ENCODE results near the gene TM7SF3. TPM values are rescaled to one million over a fixed set of nuclear protein-coding genes. Genes with fewer than 3 reads are reported as not detected.

Gene TM7SF3
- total and polyA plus RNA-seq, 2 donors (not counting 3 experiments of a cell fraction or from before 2014, with no cell fraction given) = 54.8 to 70.7 TPM

- Histone ChIP-seq H3K4me3 (replicated peaks in 1 of 3; ENCODE audit: insufficient read depth in 1 of 3, low read depth in 1 of 3, low read length in 3 of 3) (no peak overlapping the region), H2AFZ (ENCODE audit: low read depth, low read length) (no peak overlapping the region), H3K4me1 (ENCODE audit: control insufficient read depth, extremely low read depth, insufficient read depth, low read length) (no peaks in the 10 kb centered on the region), H3K9ac (replicated peaks; ENCODE audit: extremely low read depth, insufficient read depth, low read length) (no peak overlapping the region), H4K20me1 (replicated peaks; ENCODE audit: control insufficient read depth, extremely low read depth, insufficient read depth, low read length) (no peaks in the 10 kb centered on the region), H3K27ac (ENCODE audit: insufficient read depth, low read depth, low read length) (no peak overlapping the region), H3K9me1 (replicated peaks; ENCODE audit: control insufficient read depth, extremely low read depth, insufficient read depth, low read length) (no peaks in the 10 kb centered on the region), H3K79me2 (ENCODE audit: control insufficient read depth, insufficient read depth, low read length) (no peaks in the 10 kb centered on the region), H3K4me2 (ENCODE audit: insufficient read depth, low read length) (no peak overlapping the region), H3K36me3 (ENCODE audit: control insufficient read depth in 2 of 2, extremely low read depth in 1 of 2, insufficient read depth in 2 of 2, low read length in 2 of 2) (peaks cover 0 to 3% of the 10 kb centered on the region in 2 experiments), H3K9me3 (replicated peaks; ENCODE audit: control insufficient read depth, insufficient read depth, low read length) (no peaks in the 10 kb centered on the region), H3K27me3 (ENCODE audit: control insufficient read depth in 2 of 2, insufficient read depth in 2 of 2, low read length in 2 of 2) (no peaks in the 10 kb centered on the region)
- DNase-seq (ENCODE audit: low read depth, low spot score) (no peak), FAIRE-seq (no peak)
- TF ChIP-seq POLR2A (IDR thresholded peaks at IDR 0.05; ENCODE audit: low read depth, low read length) (no peak), JUN (IDR thresholded peaks at IDR 0.05; ENCODE audit: borderline replicate concordance, insufficient read depth, insufficient read length, low read depth) (no peak), GATA2 (IDR thresholded peaks at IDR 0.05; ENCODE audit: insufficient read depth, insufficient read length, low read depth, low read length) (no peak), FOS (IDR thresholded peaks at IDR 0.05; ENCODE audit: borderline replicate concordance, insufficient read depth, low read length) (no peak), POLR2AphosphoS5 (IDR thresholded peaks at IDR 0.05; ENCODE audit: insufficient read depth, low read depth, low read length) (no peak), MYC (IDR thresholded peaks at IDR 0.05; ENCODE audit: low read depth, low read length) (no peak)
- TF ChIP-seq, protein P1, sequence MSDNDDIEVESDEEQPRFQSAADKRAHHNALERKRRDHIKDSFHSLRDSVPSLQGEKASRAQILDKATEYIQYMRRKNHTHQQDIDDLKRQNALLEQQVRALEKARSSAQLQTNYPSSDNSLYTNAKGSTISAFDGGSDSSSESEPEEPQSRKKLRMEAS (IDR thresholded peaks at IDR 0.05; ENCODE audit: insufficient read depth, insufficient read length) = no peak
- TF ChIP-seq, protein P2, sequence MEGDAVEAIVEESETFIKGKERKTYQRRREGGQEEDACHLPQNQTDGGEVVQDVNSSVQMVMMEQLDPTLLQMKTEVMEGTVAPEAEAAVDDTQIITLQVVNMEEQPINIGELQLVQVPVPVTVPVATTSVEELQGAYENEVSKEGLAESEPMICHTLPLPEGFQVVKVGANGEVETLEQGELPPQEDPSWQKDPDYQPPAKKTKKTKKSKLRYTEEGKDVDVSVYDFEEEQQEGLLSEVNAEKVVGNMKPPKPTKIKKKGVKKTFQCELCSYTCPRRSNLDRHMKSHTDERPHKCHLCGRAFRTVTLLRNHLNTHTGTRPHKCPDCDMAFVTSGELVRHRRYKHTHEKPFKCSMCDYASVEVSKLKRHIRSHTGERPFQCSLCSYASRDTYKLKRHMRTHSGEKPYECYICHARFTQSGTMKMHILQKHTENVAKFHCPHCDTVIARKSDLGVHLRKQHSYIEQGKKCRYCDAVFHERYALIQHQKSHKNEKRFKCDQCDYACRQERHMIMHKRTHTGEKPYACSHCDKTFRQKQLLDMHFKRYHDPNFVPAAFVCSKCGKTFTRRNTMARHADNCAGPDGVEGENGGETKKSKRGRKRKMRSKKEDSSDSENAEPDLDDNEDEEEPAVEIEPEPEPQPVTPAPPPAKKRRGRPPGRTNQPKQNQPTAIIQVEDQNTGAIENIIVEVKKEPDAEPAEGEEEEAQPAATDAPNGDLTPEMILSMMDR (IDR thresholded peaks at IDR 0.05; ENCODE audit: extremely low read depth in 1 of 2, insufficient read depth in 1 of 2, low read depth in 1 of 2, low read length in 2 of 2) = no peak
- intact Hi-C loops (cut with micrococcal nuclease) = no loop called here
- dilution Hi-C loops (cut with MboI; ENCODE audit: extremely low pct_ligation_motif_present, low sequenced_read_pairs) = no loop called here
- CTCF ChIA-PET = no interaction called here
- no TSS peak for BruUV-seq (replicated peaks)
- POLR2A ChIA-PET = no interaction called here
These were observed 34.5 kb downstream of the TM7SF3 start for GRCh38 chr12:26979733-26980132.

Data from endothelial cell of umbilical vein (primary cell).